HG02642 (cell line): ENCODE results near the gene DCBLD2.

Source experiments
- ATAC-seq: cut with Tn5 transposase; IDR thresholded peaks from one replicate; pipeline ENCODE4 v1.9.1; 2021; ENCODE audit warnings: mild to moderate bottlenecking; ENCODE audit not compliant: unreplicated experiment, poor library complexity

Gene DCBLD2

DNA sequence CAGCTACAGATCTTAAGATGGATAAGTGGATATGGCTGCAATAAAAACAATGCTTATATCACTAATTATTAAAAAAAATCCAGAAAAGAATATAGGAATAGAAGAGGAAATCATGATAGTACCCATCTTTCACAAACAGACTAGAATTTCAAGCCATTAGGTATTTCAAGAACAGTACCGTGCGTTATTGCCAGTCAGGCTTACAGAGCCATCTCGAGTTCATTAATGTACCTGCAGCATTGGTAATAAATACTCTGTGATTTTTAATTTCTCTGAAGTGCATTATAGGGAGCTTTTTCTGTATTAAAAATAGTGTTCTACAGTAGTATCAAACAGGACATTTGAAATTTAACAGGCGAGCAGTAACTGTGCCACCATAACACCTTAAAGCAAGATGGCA lies 102.7 kb downstream of the DCBLD2 start:
- no peak for ATAC-seq

GRCh38 chr3:98797905-98798304 lies 103.6 kb downstream of the DCBLD2 start:
- no peak for ATAC-seq

DNA sequence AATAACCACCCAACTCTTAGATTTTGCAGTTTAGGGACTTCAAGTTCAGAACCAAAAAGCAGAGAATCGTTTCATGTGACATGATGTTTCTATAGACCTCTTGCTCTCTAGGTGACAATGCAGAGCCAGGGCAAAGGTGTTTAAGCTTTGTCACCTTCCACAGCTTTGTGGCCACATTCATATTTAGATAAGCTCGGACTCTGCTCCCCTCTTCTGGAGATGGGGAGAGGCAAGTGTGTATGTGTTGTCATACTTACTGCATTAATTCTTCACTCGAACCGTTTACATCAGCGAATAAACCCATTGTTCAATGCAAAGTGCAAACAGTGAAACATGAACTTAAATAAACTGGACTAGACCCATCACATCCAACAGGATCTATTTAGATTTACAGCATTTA lies 105.2 kb downstream of the DCBLD2 start:
- no peak for ATAC-seq

DNA sequence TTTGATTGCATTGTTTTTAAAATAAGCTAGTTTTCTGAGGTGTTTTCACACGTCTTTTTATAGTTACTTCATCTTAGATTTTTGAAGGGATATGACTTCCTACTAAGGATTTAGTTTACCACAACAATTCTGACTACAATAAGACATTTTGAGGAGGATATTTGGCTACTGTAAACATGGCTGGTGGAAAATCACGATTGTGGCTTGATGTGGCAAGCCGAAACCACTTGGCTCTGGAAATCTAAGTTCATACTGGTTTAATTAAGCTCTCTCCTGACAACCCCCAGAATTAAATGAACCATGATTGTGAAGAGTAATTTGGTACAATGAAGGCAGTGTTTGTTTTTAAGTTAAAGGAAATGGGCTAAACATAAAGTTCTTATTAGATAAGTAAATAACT lies 107.5 kb downstream of the DCBLD2 start:
- ATAC-seq = no peak

DNA sequence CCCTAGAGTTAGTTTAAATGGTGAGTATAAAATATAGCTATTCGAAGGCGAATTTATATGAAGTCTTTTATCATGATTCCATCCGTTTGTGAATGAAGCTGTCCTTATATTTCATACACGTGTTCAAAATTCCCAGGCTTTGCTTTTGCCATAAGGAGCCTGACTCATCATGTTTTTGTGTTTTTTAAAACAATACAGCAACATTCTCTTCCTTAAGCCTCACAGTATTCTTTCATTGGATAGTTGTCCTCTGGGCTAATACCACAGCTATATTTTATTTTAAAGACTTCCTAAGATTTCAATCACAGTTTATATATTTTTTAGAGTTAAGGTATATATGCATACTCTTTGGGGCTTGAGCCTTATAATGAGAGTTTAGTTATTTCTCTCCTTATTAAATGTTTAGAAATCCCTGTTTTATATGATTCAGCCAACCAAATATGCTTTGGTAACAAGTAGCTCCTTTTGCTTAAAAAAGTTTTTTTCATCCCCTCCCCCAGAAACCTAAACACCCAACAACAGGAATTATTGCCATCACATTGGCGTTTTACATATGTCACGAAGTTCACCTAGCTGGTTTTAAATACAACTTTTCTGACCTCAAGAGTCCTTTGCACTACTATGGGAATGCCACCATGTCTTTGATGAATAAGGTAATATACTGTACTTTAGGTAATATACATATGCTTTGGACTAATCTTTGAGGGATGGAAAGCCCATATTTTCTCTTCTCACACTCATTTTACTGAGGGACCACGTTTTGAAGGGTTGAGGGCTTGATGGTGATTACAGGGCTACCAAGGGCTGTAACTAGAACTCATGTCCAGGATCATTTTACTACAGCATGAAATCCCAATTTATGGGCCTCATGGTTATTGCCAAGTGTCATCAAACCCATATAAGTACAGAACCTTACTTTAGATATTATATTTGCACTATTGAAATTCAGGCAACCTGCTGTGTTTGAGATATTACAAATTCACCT lies 109.9 kb downstream of the DCBLD2 start:
- no peak for ATAC-seq

DNA sequence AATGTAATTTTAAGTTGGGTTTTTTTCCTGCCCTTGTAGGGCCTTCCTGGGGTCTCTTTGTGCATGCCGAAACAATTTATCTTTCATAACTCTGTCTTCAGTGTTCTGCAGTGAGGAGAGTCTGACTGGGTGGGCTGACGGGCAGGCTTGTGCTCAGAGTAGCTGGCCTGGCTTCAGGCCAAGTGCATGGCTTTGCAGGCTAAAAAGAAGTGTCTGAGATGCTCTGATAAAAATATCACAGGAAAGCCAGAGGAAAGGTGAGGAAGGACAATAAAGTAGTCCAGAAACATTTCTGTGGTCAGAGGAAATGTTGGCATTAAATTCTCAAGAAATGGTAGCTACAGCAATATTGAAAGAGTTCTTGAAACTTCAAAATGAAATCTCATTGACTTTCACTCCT lies 112.8 kb downstream of the DCBLD2 start:
- no peak for ATAC-seq

DNA sequence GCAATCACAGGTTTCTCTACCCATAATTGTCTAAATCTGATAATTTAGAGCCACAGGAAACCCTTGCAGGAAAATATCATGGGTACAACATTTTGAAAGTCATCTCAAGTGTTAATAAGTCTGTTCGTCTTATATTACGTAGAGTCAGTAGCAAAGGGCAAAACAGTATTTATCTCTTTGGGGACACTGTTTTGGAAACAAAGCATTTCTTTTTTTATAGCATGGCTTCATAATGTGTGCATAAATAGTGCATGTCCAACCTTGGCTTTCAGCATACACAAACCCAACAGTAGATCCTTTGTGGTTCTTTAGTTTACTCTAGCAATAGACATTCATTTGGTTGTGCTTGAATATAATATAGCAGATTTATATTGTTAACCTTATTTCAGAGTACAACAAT lies 114.3 kb downstream of the DCBLD2 start:
- no peak for ATAC-seq

DNA sequence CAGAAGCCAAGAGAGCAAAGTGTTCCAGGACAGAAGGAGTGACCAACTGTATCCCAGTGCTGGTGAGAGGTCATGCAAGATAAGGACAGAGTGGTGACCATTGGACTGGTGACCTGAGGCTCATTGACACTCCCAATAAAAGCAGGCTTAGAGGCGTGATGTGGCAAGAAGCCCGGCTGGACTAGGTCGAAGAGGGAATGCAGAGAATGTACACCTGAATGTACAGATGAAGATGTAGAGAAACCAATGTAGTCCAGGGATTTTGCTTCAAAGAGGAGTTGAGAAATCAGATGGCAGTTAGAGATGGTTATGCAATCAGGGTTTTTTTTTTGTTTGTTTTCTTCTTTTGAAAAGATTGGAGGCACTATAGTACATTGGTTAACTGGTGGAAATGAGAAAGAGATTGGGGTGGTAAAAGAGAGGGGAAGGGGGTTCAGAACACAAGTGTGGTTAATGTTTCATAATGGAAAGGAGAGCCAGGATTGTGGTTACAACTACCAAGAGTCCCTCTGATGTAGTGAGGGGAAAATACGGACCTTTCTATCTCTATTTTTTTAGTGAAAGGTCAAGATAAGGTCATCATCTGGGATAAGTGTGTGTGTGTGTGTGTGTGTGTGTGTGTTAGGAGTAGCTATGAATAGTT lies 115.0 kb downstream of the DCBLD2 start:
- ATAC-seq = no peak

GRCh38 chr3:98784666-98785600 lies 116.6 kb downstream of the DCBLD2 start:
- ATAC-seq = no peak

DNA sequence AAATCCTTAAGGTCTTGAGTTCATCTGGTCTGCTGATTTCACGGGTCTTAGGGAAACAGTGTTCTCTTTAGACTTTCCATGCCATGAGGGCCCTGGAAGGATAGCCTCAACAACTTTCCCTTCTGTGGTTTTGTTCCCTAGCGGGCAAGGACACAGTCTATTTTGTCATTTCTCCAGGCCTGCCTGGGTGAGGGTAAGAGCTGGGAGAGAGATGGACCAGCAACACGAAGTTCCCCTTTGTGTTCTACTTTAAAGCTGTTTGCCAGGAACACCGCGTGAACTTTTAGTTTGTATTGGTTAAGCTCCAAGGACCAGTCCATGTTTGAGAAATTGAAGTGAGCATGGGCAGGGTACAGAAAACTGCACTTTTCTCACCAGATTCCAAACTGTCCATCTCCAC lies 117.5 kb downstream of the DCBLD2 start:
- ATAC-seq = no peak

GRCh38 chr3:98782824-98783500 lies 118.5 kb downstream of the DCBLD2 start:
- ATAC-seq = no peak

- ATAC-seq = no peak
Observed at GRCh38 chr3:98780343-98780742, 121.2 kb downstream of the DCBLD2 start.

- ATAC-seq = no peak
Observed at GRCh38 chr3:98779541-98780335, 121.8 kb downstream of the DCBLD2 start.

- ATAC-seq = no peak
Observed at GRCh38 chr3:98778852-98779413, 122.6 kb downstream of the DCBLD2 start.

GRCh38 chr3:98778383-98778782 lies 123.1 kb downstream of the DCBLD2 start:
- no peak for ATAC-seq

DNA sequence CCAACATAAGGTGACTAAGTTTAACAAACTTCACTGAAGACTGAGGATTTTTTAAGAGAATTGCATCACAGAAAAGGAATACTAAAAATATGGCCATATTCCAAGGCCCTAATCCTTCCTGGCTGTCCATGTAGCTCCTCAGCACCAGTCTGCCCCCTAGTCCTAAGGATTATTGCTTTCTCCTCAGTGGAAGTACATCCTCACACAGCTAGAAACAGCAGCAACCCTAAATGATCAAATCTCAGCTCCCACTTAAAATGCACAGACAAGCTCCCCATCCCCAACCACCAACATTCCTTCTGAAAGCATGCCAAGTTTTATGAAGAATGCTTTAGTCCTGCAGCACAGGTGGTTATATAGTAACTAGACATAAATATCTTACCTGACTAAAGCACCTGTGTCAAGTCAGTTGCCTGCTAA lies 123.7 kb downstream of the DCBLD2 start:
- ATAC-seq = no peak

- no peak for ATAC-seq
Observed at GRCh38 chr3:98777286-98777685, 124.2 kb downstream of the DCBLD2 start.

DNA sequence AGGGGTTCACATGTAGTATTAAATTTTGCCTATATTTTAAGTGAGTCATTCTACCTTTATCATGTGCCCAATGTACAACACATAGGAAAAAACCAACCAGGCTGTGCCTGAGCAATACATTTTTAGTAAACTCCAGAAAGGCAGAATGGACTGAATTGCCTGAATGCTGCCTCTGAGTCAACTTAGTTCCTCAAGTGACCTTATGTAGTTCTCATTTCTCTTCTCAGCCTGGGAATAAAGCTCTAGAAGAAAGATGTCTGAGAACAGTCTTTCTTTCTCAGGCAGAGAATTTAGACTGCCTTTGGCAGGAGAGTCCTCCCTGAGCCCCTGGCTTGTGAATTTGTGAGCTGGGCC lies 125.4 kb downstream of the DCBLD2 start:
- ATAC-seq = no peak
